IgD-negative memory B cell (primary cell): ENCODE results near the gene SHB. TPM values are rescaled to one million over a fixed set of nuclear protein-coding genes. Genes with fewer than 3 reads are reported as not detected.
A peak's percentile ranks its signal among the peaks of the same experiment; 100 is the strongest.
"Not testable (repeated sequence)": the region's sequence is repeated elsewhere in the genome, so short reads cannot be mapped to it uniquely, and the experiment has no call there.

Experiments used
- H3K27ac Mint-ChIP-seq, 3 donors: one replicate each; pipeline ENCODE4 v1.8.0; 2020 to 2022; ENCODE audit warnings: mild to moderate bottlenecking in 3 of 3, mixed read lengths in 3 of 3, moderate library complexity in 1 of 3
- H3K27me3 Mint-ChIP-seq: one replicate; pipeline ENCODE4 v1.8.0; 2021; ENCODE audit warnings: mixed read lengths
- H3K36me3 Mint-ChIP-seq: one replicate; pipeline ENCODE4 v1.8.0; 2020; ENCODE audit warnings: mild to moderate bottlenecking, mixed read lengths
- H3K4me1 Mint-ChIP-seq, 3 donors: one replicate each; pipeline ENCODE4 v1.8.0; 2020 to 2022; ENCODE audit warnings: mixed read lengths in 3 of 3, mild to moderate bottlenecking in 1 of 3
- H3K4me3 Mint-ChIP-seq, 4 donors: one replicate each; pipeline ENCODE4 v1.8.0; 2020 to 2022; ENCODE audit warnings: mild to moderate bottlenecking in 4 of 4, mixed read lengths in 4 of 4, moderate library complexity in 3 of 4
- H3K9me3 Mint-ChIP-seq, 3 donors: one replicate each; pipeline ENCODE4 v1.8.0; 2020 to 2021; ENCODE audit warnings: mixed read lengths in 3 of 3, mild to moderate bottlenecking in 1 of 3
- polyA plus RNA-seq: library from polyadenylated mRNA; unstranded; fragments of 300-500 nt; fragmentation: Illumina TruSeq; gene quantifications from one replicate; pipeline ENCODE4 v1.2.3, GENCODE V29; 2021

SHB gene
- polyA plus RNA-seq, 1 donor from 2014 or later = not detected

DNA sequence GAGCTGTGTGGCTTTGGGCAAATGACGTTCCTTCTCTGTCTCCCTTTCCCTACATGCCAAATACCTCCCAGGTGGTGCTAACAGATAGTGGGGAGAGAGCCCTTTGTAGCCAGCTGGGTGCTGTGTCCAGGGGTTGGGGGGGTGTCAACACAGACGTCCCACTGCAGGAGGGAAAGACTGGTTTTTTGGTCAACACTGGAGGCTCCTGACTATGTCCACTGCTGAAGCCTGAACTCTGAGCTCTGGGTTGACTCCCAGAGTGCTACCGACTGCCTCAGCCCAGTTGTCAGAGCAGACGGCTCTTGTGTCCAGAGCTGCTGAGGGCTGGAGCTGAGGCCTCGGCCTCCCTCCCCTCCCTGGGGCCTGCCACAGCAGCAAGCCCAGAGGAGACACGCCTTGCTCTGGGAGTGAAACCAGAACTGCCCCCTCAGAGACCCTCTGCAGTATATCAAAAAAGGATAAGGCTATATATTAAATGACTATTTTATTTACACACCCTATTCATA, 150.3 kb downstream of the SHB start:
- no peak overlapping the region for H3K4me3 Mint-ChIP-seq
- H3K4me1 Mint-ChIP-seq = no peaks in the 10 kb centered on the region
- no peaks in the 10 kb centered on the region for H3K36me3 Mint-ChIP-seq
- no peak overlapping the region for H3K27ac Mint-ChIP-seq
- H3K27me3 Mint-ChIP-seq = peaks cover 2% of the 10 kb centered on the region
- no peaks in the 10 kb centered on the region for H3K9me3 Mint-ChIP-seq

DNA sequence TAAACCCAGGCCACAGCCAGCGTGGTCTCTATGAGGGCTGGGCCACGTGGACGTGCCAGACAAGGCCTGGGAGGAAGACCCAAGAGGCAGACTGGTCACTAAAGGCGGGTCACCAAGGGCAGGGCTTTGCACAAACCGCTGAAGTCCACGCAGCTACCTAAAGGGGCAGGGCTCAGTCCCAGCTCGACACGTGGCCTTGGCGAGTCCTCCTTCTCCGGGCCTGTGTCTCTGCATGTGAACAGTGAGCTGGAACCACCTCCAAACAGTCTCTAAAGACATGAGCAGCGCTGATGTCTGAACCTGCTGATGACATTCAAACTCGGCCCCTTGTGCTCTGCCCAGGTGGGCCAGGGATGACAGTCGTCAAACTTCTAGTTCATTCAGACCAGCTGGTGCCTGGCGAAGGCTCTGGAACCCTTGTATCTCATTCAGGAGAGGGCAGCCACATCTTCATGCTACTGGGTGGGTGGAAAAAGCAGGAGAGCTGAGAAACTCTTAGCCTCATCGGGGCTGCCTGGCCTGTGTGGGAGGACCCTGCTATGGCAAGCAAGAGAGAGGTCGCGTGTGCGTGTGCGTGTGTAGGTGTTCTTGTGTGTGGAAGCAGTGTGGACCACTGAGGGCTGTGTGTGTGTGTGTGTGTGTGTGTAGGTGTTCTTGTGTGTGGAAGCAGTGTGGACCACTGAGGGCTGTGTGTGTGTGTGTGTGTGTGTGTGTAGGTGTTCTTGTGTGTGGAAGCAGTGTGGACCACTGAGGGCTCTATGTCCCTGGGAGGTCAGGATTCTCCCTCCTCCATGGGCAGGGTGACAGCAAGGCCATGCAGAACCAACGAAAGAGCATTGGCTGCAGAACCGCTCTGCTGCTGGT, 151.0 kb downstream of the SHB start:
- no peaks in the 10 kb centered on the region for H3K9me3 Mint-ChIP-seq
- peaks cover 2% of the 10 kb centered on the region for H3K27me3 Mint-ChIP-seq
- H3K4me1 Mint-ChIP-seq = peaks cover 0 to 3% (median 2%) of the 10 kb centered on the region in 3 donors
- H3K4me3 Mint-ChIP-seq = no peak overlapping the region
- H3K27ac Mint-ChIP-seq = peak overlapping the region in 1 of 3 donors; percentile 50
- H3K36me3 Mint-ChIP-seq = no peaks in the 10 kb centered on the region

DNA sequence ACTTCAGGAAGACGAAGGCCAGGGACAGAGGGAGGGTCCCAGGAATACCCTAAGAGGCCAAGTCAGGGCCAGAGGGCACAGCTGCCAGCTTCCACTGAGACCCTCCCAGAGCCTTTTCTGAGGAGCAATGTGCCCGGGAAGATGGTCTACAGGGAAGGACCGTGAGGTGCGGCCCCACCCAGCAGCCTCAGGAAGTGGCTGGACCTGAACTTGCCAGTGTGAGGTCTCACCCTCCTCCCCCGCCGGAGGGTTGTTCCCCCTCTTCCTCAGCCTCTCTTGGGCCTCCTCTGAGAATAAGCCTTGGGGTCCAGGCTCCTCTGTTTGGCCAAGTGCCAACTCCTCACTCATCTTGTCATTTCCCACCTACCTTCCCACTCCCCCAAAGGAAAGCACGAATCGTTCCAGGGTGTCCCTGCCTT, 151.7 kb downstream of the SHB start:
- H3K4me1 Mint-ChIP-seq = peaks cover 0 to 3% (median 2%) of the 10 kb centered on the region in 3 donors
- H3K27ac Mint-ChIP-seq = no peak overlapping the region
- H3K36me3 Mint-ChIP-seq = no peaks in the 10 kb centered on the region
- H3K27me3 Mint-ChIP-seq = peaks cover 2% of the 10 kb centered on the region
- no peak overlapping the region for H3K4me3 Mint-ChIP-seq
- H3K9me3 Mint-ChIP-seq = no peaks in the 10 kb centered on the region

DNA sequence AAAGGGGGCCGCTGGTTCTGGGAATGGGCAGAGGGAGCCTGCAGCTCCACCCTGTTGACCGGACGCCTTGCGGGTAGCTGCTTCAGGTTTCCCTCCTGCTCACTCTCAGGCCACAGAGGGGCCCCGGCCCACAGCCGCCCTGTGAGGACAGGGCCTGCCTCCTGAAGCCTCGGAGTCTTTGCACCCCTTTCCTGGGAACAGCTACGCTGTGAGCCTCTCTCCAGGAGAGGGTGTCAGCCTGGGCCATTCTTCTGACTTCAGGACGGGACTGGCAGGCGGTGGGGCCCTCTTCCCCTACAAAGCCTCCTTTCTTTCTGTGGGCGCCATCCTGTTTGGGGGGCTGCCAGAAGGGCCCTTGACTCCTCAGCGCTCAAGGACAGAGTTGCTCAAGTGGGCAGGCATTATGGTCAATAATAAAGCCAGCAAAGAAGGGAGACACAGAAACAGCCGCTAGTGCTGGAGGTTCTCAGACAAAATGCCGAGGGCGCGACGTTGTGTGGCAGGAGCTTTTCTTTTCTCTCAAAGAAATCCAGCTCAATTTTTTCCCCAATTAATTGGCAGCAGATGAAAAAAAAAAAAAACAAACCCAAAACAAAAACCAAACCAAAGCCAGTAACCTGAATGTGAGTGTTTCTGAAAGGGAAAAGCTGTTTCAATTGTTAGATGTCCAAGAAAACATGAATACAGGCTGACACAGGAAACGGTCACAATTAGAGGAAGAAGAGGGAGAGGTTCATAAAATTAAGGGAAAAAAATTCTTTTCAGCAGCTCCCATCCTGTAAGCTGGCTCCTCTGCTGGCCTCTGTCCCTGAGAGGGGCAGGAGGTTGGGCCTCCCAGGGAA, 152.3 kb downstream of the SHB start:
- H3K4me1 Mint-ChIP-seq = peaks cover 0 to 3% (median 2%) of the 10 kb centered on the region in 3 donors
- no peak overlapping the region for H3K4me3 Mint-ChIP-seq
- H3K36me3 Mint-ChIP-seq = no peaks in the 10 kb centered on the region
- H3K9me3 Mint-ChIP-seq = no peaks in the 10 kb centered on the region
- no peak overlapping the region for H3K27ac Mint-ChIP-seq
- H3K27me3 Mint-ChIP-seq = peaks cover 2% of the 10 kb centered on the region

DNA sequence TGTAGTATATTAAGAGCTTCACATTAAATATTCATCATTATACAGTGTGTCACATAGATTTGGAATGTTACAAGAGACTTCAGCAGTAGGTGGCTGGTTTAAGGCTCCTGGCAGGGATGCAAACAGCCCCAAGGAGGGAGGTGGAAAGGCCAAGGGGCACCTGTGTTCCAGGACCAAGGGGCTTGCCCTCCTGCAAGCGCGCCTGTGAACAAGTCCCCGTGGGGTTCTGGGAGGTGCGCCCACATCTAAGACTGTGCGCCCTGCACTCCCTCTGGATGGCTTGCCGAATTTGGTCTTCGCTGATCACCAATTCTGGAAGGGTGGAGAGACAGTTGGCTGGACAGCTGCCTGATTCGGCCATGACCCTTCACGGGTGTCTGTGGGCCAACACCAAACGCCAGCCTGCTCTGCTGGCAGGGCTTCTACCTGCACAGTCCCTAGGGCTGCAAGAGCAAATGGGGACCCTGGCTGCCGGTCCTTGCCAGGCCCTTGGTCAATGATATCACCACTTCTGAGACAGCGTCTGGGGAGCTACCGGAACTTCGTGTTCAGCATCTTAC, 153.0 kb downstream of the SHB start:
- Mint-ChIP-seq H3K4me3 (no peak overlapping the region), H3K4me1 (peaks cover 0 to 3% (median 2%) of the 10 kb centered on the region in 3 donors), H3K27me3 (no peaks in the 10 kb centered on the region)

DNA sequence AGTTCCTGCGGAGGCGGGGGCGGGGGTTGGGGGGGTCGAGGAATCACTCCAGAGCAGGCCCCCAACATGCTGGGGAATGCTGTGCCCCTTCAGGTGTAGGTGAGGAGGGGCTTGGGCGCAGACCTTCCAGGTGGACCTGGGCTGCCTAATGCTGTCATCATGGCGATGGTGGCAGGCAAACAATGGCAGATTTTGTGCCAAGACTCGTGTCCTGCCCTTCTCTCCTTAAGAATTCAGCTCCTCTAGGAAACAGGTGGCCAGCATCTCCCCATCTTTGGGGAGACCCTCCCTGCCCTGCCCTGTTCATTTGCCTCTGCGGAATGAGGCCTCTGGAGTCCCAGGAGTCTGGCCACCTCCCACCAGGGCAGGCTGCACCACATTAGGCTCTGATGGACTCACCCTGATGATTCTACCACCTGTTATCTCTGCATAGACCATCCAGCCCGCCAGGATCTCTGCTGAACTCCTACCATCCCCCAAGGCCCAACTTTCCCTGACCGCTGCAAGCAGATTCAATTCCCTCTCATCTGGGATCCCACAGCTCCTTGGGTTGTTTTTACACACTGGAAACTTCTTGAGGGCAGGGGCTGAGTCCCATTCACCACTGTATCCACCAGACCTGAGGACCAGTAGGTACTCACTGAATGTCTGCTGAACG, 154.2 kb downstream of the SHB start:
- Mint-ChIP-seq H3K4me1 (peaks cover 0 to 3% (median 2%) of the 10 kb centered on the region in 3 donors), H3K9me3 (no peaks in the 10 kb centered on the region), H3K36me3 (no peaks in the 10 kb centered on the region)

More for the DNA sequence above, 153.0 kb downstream of the SHB start:
- Mint-ChIP-seq H3K27ac (no peak overlapping the region), H3K9me3 (no peaks in the 10 kb centered on the region), H3K36me3 (no peaks in the 10 kb centered on the region)

DNA sequence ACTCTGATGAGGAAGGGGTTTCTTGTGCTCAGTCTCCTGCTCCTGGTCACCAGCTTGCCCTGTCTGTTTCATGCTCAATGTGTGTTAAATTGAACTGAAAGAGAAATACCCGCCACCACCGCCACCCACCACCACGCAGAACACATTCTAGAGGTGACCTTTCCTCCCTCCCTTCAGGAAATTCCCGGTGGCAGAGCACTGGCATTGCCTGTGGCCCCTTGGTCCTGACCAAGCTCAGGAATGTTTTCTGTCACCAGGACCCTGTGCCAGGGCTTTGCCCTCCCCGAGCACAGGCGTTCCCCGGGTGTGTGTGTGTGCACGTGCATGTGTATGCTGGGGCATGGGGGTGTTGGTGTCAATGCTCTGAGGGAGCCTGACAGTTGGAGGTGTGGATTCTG, 154.9 kb downstream of the SHB start:
- H3K36me3 Mint-ChIP-seq = no peaks in the 10 kb centered on the region

More for the DNA sequence above, 154.2 kb downstream of the SHB start:
- H3K27ac Mint-ChIP-seq = no peak overlapping the region
- no peak overlapping the region for H3K4me3 Mint-ChIP-seq
- no peaks in the 10 kb centered on the region for H3K27me3 Mint-ChIP-seq

DNA sequence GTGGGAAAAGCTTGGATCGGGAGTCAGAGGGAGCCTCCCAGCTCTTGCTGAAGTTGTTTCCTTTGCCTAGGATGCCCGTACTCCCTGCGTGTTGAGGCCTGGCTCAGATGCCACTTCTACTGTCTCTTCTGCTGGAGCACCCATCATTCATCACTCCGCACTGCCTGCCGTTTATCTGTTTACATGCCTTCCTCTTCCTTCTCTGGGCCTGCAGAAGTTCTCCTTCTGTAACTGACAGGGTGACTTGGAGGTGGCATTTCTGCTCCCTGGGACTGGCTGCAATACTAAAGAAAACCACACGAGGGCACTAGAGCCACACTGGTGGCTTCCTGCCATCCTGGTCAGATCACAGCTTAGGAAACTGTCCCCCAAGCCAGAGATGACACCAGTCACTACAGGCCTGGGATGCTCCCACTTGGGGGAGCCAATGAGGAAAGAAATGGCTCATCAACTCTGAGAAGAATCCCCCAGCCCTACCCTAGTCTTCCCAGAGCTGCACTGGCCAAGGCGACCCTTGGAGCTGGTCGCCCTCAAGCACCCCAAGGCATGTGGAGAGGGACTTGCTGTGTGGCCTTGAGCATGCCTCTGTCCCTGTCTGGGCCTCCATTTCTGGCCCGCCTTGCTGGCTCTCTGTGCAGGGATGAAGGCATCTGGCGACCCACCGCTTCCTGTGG, 155.4 kb downstream of the SHB start:
- Mint-ChIP-seq H3K4me3 (no peak overlapping the region), H3K27me3 (no peaks in the 10 kb centered on the region)

More for the DNA sequence above, 154.9 kb downstream of the SHB start:
- Mint-ChIP-seq H3K9me3 (no peaks in the 10 kb centered on the region), H3K27ac (no peak overlapping the region), H3K4me3 (no peak overlapping the region), H3K4me1 (peaks cover 0 to 3% (median 2%) of the 10 kb centered on the region in 3 donors), H3K27me3 (no peaks in the 10 kb centered on the region)

DNA sequence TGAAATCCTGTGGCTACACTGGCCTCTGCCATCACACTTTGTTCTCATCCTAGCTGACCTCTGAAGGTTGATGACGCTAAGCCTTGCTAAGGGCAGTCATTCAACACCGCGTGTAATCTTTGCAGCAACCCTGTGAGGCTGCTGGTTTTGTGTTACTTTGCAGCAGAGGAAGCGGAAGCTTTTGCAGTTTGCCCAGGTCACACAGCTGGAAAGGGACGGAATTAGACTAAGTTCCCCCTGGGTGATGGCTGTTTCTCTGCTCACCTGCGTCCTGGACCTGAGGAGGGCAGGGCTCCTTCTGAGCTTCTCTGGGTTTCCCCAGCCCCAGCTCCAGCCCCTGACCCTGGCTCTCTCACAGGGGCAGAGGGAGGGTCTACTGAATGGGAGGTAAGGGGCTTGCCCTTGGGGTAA, 157.8 kb downstream of the SHB start:
- Mint-ChIP-seq H3K36me3 (no peaks in the 10 kb centered on the region), H3K9me3 (no peaks in the 10 kb centered on the region), H3K4me3 (no peak overlapping the region), H3K27me3 (no peaks in the 10 kb centered on the region), H3K4me1 (peaks cover 1 to 3% (median 2%) of the 10 kb centered on the region in 3 donors), H3K27ac (no peak overlapping the region)

More for the DNA sequence above, 155.4 kb downstream of the SHB start:
- Mint-ChIP-seq H3K36me3 (no peaks in the 10 kb centered on the region), H3K27ac (peak overlapping the region in 1 of 3 donors; percentile 6), H3K9me3 (no peaks in the 10 kb centered on the region), H3K4me1 (peaks cover 0 to 3% (median 2%) of the 10 kb centered on the region in 3 donors)

DNA sequence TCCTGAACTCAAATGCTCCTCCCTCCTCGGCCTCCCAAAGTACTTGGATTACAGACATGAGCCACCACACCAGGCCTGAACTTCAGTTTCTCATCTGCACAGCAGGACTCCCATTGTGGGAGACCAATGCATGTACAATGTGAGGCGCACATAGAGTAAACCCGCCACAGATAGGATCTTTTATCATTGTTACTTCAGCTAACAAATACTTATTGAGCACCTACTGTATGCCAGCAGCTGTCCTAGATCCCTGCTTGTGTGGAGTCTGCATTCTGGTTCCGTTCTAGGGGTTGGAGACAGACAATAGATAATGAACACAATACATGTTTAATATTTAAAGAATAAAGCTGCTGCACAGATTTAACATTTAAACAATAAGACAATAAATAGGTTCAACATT, 158.8 kb downstream of the SHB start:
- Mint-ChIP-seq H3K27me3 (no peaks in the 10 kb centered on the region), H3K4me3 (no peak overlapping the region), H3K9me3 (no peaks in the 10 kb centered on the region), H3K36me3 (no peaks in the 10 kb centered on the region), H3K4me1 (peaks cover 2 to 3% (median 3%) of the 10 kb centered on the region in 3 donors), H3K27ac (no peak overlapping the region)

DNA sequence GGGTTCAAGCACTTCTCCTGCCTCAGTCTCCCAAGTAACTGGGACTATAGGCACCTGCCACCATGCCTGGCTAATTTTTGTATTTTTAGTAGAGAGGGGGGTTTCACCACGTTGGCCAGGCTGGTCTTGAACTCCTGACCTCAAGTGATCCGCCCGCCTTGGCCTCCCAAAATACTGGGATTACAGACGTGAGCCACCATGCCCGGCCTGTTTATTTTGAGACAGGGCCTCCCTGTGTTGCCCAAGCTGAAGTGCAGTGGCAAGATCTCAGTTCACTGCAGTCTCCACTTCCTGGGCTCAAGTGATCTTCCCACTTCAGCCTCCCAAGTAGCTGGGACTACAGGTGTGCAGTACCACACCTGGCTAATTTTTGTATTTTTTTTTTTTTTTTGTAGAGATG, 159.2 kb downstream of the SHB start:
- not testable (repeated sequence) for H3K27me3 Mint-ChIP-seq, H3K4me3 Mint-ChIP-seq, H3K4me1 Mint-ChIP-seq, H3K36me3 Mint-ChIP-seq, H3K9me3 Mint-ChIP-seq, H3K27ac Mint-ChIP-seq

DNA sequence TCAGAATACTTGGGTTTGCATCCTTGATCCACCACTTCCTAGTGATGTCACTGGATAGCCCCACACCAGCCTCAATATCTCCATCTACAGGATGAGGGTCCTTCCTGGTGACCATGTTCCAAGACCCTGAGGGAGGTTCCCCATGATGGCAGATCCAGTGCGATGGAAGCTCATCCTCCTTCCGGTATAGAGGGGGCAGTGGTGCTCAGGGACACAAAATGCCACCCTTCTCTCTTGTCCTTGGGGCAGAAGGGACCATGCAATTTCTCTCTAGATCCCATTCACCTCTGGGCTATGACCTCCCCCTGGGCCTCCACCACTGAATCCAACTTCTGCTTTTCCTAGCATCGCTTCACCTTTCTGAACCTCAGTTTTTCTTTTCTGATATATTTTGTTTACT, 159.7 kb downstream of the SHB start:
- Mint-ChIP-seq H3K9me3 (no peaks in the 10 kb centered on the region), H3K27ac (no peak overlapping the region), H3K4me3 (no peak overlapping the region), H3K36me3 (no peaks in the 10 kb centered on the region), H3K27me3 (no peaks in the 10 kb centered on the region), H3K4me1 (peaks cover 2 to 8% (median 7%) of the 10 kb centered on the region in 3 donors)

DNA sequence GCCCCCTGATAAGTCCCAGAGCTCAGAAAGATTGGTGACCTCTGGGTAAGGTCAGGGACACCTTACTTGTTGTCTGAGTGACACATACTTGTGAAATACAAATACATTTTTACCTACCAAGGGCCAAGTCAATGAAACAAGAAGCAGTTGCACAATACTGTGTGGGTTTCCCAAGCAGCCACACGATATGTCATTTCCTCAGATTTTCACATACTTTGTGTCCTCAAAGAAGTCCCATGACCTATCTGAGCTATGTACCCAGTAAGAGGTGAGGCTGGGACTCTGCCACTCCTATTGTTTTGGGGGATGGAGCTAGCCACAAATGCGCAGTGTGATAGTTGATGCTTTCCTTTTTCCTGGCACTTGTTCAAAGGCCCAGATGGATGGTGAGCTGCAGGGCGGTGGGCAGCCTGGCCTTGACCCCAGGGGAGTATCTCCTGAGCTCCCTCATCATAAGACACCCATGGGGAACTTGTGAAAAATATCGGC, 160.3 kb downstream of the SHB start:
- Mint-ChIP-seq H3K4me1 (peaks cover 2 to 10% (median 9%) of the 10 kb centered on the region in 3 donors), H3K27me3 (no peaks in the 10 kb centered on the region), H3K27ac (no peak overlapping the region), H3K4me3 (no peak overlapping the region), H3K9me3 (no peaks in the 10 kb centered on the region), H3K36me3 (no peaks in the 10 kb centered on the region)

DNA sequence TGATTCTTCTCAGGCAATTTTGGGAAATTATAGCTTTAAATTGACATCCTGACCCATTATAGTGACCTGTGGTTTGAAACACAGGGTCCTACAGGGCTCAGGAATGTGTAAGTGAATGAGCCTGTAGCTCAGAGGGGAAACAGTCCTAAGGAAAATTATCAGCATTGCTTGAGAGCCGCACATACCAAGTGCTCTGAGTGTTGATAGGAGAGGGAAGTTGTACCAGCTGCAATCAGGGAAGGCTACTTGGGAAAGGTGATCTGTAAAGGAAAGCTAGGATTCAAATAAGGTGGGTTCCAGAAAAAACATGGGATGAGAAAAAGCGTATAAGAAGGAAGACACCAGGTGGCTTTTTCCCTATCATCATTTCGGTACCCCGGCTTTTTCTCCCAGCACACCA, 160.7 kb downstream of the SHB start:
- Mint-ChIP-seq H3K4me3 (no peak overlapping the region), H3K36me3 (no peaks in the 10 kb centered on the region), H3K9me3 (no peaks in the 10 kb centered on the region), H3K4me1 (peaks cover 0 to 10% (median 6%) of the 10 kb centered on the region in 3 donors), H3K27ac (no peak overlapping the region), H3K27me3 (no peaks in the 10 kb centered on the region)
